T-cell (primary cell): ENCODE data around the gene SKIC3. TPM values are rescaled to one million over a fixed set of nuclear protein-coding genes. Genes with fewer than 3 reads are reported as not detected.

Experiments used
- ATAC-seq, 4 experiments: fragments of 200-7000 bp in 3 of 4; fragments of 150-1000 bp in 1 of 4; cut with Tn5 transposase; replicated peaks in 1 of 4; 1 replicate in 3 of 4; 2 replicates in 1 of 4; pipeline ENCODE4 v1.10.0; 2021; ENCODE audit warnings: moderate library complexity in 3 of 4, mild to moderate bottlenecking in 2 of 4, moderate number of reproducible peaks in 1 of 4
- CTCF ChIA-PET, 2 donors: fragments of 300-600 bp; sonication (Branson Sonifier 250); formaldehyde crosslinking; loops; one replicate each; lab custom pipeline; 2022; ENCODE audit warnings: antibody characterized with exemption in 2 of 2; lab: Charles Lee
- POLR2A ChIA-PET, 2 donors: fragments of 300-600 bp; sonication (Branson Sonifier 250); formaldehyde crosslinking; loops; one replicate each; lab custom pipeline; 2022; ENCODE audit warnings: antibody characterized with exemption in 2 of 2; lab: Charles Lee
- DNase-seq, 35 experiments: peaks; one replicate each; pipeline versions ENCODE4 v3.0.0 to v3.0.0-alpha.2; 2013 to 2023
- H3K27ac ChIP-seq: one replicate; pipeline ENCODE4 v1.5.1; 2013; ENCODE audit warnings: low read length
- H3K27me3 ChIP-seq, 2 experiments: replicated peaks in 1 of 2; 1 replicate in 1 of 2; 2 replicates in 1 of 2; pipeline versions ENCODE4 v1.6.1 to v1.7.0; 2013; ENCODE audit warnings: low read length in 1 of 2, mixed read lengths in 1 of 2; ENCODE audit not compliant: control insufficient read depth in 2 of 2, insufficient read depth in 2 of 2; ENCODE audit errors: extremely low read depth in 1 of 2
- H3K36me3 ChIP-seq, 2 donors: 1 replicate in 1 of 2; 2 replicates in 1 of 2; pipeline versions ENCODE4 v1.6.1 to v1.7.0; 2013; ENCODE audit warnings: low read length in 1 of 2; ENCODE audit not compliant: control insufficient read depth in 2 of 2, insufficient read depth in 1 of 2; ENCODE audit errors: extremely low read depth in 1 of 2
- H3K4me1 ChIP-seq, 2 experiments: 1 replicate in 1 of 2; 2 replicates in 1 of 2; pipeline versions ENCODE4 v1.6.1 to v1.7.0; 2013; ENCODE audit warnings: low read length in 2 of 2, mixed read lengths in 1 of 2; ENCODE audit not compliant: insufficient read depth in 2 of 2, control insufficient read depth in 1 of 2; ENCODE audit errors: extremely low read depth in 1 of 2
- H3K4me3 ChIP-seq, 2 donors: 1 replicate in 1 of 2; 2 replicates in 1 of 2; pipeline versions ENCODE4 v1.5.1 to v1.7.0; 2013; ENCODE audit warnings: mild to moderate bottlenecking in 2 of 2, low read length in 1 of 2, moderate library complexity in 1 of 2; ENCODE audit not compliant: control insufficient read depth in 1 of 2; ENCODE audit errors: extremely low read depth in 1 of 2
- H3K9me3 ChIP-seq: 2 replicates; pipeline ENCODE4 v1.7.0; 2013
- H3K27ac Mint-ChIP-seq, 2 donors: one replicate each; pipeline ENCODE4 v1.8.0; 2020 to 2021; ENCODE audit warnings: mild to moderate bottlenecking in 2 of 2, mixed read lengths in 2 of 2
- H3K27me3 Mint-ChIP-seq, 2 donors: one replicate each; pipeline ENCODE4 v1.8.0; 2021 to 2022; ENCODE audit warnings: mixed read lengths in 2 of 2
- H3K36me3 Mint-ChIP-seq: one replicate; pipeline ENCODE4 v1.8.0; 2021; ENCODE audit warnings: mixed read lengths
- H3K4me1 Mint-ChIP-seq, 3 donors: one replicate each; pipeline ENCODE4 v1.8.0; 2020 to 2022; ENCODE audit warnings: mixed read lengths in 3 of 3, mild to moderate bottlenecking in 1 of 3
- H3K4me3 Mint-ChIP-seq, 3 donors: one replicate each; pipeline ENCODE4 v1.8.0; 2020 to 2022; ENCODE audit warnings: mild to moderate bottlenecking in 3 of 3, mixed read lengths in 3 of 3, moderate library complexity in 3 of 3
- H3K9me3 Mint-ChIP-seq, 3 donors: one replicate each; pipeline ENCODE4 v1.8.0; 2020 to 2022; ENCODE audit warnings: mixed read lengths in 3 of 3
- WGBS: methylation state at CpG from one replicate; pipeline ENCODE4 v1.1.5; 2013; ENCODE audit warnings: missing lambda C conversion rate; ENCODE audit not compliant: insufficient coverage; 5-methylcytosine and 5-hydroxymethylcytosine counted together
- total RNA-seq, 35 experiments: library from RNA in 6 of 35; stranded (reverse) in 6 of 35; fragments of 120-200 nt in 1 of 35; gene quantifications; one replicate each; pipeline versions ENCODE4 v1.2.1 to v1.2.4 and lab custom pipeline; 2013 to 2026

The SKIC3 gene
- total RNA-seq, 5 donors from 2014 or later (not counting 1 experiment from before 2014, with no cell fraction given): 62.7 to 85.6 (median 76.3) TPM

DNA sequence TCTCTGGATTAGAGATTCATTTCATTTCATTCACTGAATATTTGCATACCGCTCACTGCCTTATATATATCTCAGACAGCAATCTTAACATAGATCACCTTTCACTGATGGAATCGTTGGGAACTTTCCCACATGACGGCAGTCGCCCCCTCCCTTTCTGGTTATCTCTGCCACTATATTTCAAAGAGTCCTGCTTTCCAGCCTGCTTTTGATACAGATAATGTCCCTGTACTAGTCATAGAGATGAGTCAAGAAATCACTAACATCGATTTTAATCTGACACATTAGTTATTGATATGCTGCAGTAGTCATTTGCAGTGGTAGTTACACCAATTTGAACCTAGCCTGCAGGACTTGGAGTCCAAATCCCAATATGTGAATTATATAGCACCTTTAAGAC is 8.6 kb upstream of the SKIC3 start:
- H3K36me3 Mint-ChIP-seq: peaks cover 33% of the 10 kb centered on the region
- WGBS: 98% methylated on average over 4 of the region's 5 CpGs
- ChIA-PET CTCF (no interaction called here), POLR2A (no interaction called here)
- H3K4me3 ChIP-seq: no peak overlapping the region
- no peaks in the 10 kb centered on the region for H3K4me1 ChIP-seq
- H3K36me3 ChIP-seq: peaks cover 0 to 16% of the 10 kb centered on the region in 2 donors
- peaks cover 11 to 18% (median 17%) of the 10 kb centered on the region in 3 donors for H3K4me1 Mint-ChIP-seq
- ATAC-seq (no peak), DNase-seq (no peak)
- no peak overlapping the region for H3K4me3 Mint-ChIP-seq
- no peaks in the 10 kb centered on the region for H3K27me3 Mint-ChIP-seq
- no peak overlapping the region for H3K27ac Mint-ChIP-seq
- no peak overlapping the region for H3K27ac ChIP-seq
- H3K27me3 ChIP-seq: no peaks in the 10 kb centered on the region
- H3K9me3 ChIP-seq: no peaks in the 10 kb centered on the region
- H3K9me3 Mint-ChIP-seq: no peaks in the 10 kb centered on the region

DNA sequence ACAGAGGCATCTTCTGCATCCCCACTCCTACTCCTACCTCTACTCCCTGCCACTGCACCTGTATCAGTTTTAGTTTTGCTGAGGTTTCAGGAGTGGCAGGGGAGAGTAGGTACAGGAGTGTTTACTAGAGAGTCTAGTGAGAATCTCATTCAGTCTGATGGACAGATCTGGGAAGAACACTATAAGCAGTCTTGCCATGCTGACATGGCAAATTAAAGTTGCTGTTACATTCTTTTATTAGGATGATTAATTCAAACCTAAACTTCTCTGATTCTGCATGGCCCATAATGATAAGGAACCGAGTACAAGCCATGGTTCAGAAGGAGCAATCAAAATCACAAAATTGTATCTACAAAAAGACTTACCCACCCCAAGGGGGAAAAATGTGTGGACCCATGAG is 7.5 kb upstream of the SKIC3 start:
- POLR2A ChIA-PET: no interaction called here
- no peaks in the 10 kb centered on the region for H3K27me3 ChIP-seq
- no CpG with 5 or more reads among the region's 1 CpG for WGBS
- no peak overlapping the region for H3K27ac Mint-ChIP-seq
- H3K9me3 Mint-ChIP-seq: no peaks in the 10 kb centered on the region
- no peak for DNase-seq
- H3K4me1 Mint-ChIP-seq: peaks cover 11 to 22% (median 18%) of the 10 kb centered on the region in 3 donors
- H3K36me3 Mint-ChIP-seq: peaks cover 29% of the 10 kb centered on the region
- no peak for ATAC-seq
- no peaks in the 10 kb centered on the region for H3K9me3 ChIP-seq
- no peak overlapping the region for H3K4me3 ChIP-seq
- no peak overlapping the region for H3K27ac ChIP-seq
- H3K4me3 Mint-ChIP-seq: no peak overlapping the region
- CTCF ChIA-PET: no interaction called here
- peaks cover 0 to 6% of the 10 kb centered on the region in 2 donors for H3K36me3 ChIP-seq
- no peaks in the 10 kb centered on the region for H3K27me3 Mint-ChIP-seq
- no peaks in the 10 kb centered on the region for H3K4me1 ChIP-seq

DNA sequence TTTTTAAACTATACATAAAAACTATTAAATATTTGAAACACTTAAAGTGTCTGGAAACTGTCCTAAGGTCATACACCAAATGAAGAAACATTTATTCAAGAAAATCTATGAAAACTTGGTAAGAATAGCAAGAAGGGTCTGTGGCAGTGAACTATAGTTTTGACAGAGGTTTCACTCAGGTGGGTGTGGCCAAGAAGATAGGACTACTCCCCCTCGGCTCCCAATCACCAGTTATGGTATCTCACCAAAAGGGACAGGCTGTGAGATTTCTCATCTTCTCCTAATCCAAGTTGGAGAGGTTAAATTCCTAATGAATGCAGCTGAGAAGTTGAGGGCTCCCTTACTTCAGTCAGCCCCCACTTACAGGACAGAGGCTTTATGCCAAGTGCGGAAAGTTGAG is 3.1 kb upstream of the SKIC3 start:
- H3K27ac Mint-ChIP-seq: no peak overlapping the region
- CTCF ChIA-PET: interaction anchor here (1.2 to 1.9 kb wide), 2 partner anchors 89 to 223 kb away, joined by 3 to 5 read pairs; partner anchors contain the start of gene RFESD (in 1 of the 2)
- POLR2A ChIA-PET: no interaction called here
- no peak overlapping the region for H3K27ac ChIP-seq
- no peaks in the 10 kb centered on the region for H3K27me3 ChIP-seq
- 100% methylated on average over 1 of the region's 2 CpGs for WGBS
- H3K4me3 ChIP-seq: no peak overlapping the region
- no peak for DNase-seq
- no peak overlapping the region for H3K4me3 Mint-ChIP-seq
- H3K36me3 ChIP-seq: no peaks in the 10 kb centered on the region
- H3K4me1 Mint-ChIP-seq: peaks cover 29 to 33% (median 33%) of the 10 kb centered on the region in 3 donors
- H3K27me3 Mint-ChIP-seq: no peaks in the 10 kb centered on the region
- H3K9me3 ChIP-seq: no peaks in the 10 kb centered on the region
- peaks cover 10 to 18% of the 10 kb centered on the region in 2 experiments for H3K4me1 ChIP-seq
- no peak for ATAC-seq
- H3K9me3 Mint-ChIP-seq: no peaks in the 10 kb centered on the region
- peaks cover 8% of the 10 kb centered on the region for H3K36me3 Mint-ChIP-seq

DNA sequence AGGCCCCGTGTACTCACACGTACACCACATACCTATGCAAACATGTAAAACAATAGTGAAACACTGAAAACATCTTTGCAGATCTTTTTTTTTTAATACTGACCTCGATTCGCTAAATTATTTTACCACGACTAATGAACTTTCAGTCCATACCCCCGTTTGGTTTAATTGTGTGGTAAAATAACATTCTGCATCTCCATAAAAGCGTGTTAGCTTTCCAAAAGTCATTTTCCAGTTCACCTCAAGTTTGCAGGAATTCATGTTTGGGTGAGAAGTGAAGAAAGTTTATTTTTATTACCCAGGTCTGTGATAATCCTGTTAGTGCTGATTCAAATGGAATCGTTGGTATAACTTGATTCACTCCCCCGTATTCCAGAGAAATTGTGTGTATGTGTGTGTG is 776 bp upstream of the SKIC3 start:
- H3K9me3 ChIP-seq: no peaks in the 10 kb centered on the region
- ChIA-PET POLR2A (no interaction called here), CTCF (interaction anchor here in 1 of 2 donors (1.0 to 1.5 kb wide), 3 partner anchors 77 to 109 kb away, joined by 4 to 7 read pairs (median 4); partner anchors contain the start of gene RFESD)
- peak overlapping the region; percentile 94 to 96 for H3K27ac Mint-ChIP-seq
- peaks cover 10 to 24% of the 10 kb centered on the region in 2 experiments for H3K4me1 ChIP-seq
- DNase-seq (peak in 1 of 35 experiments; percentile 2), ATAC-seq (no peak)
- H3K9me3 Mint-ChIP-seq: no peaks in the 10 kb centered on the region
- peak overlapping the region; percentile 87 to 98 (median 89) for H3K4me3 Mint-ChIP-seq
- peaks cover 23% of the 10 kb centered on the region for H3K36me3 Mint-ChIP-seq
- H3K27ac ChIP-seq: peak overlapping the region; percentile 50
- peak overlapping the region; percentile 90 to 97 for H3K4me3 ChIP-seq
- peaks cover 0 to 3% of the 10 kb centered on the region in 2 donors for H3K36me3 ChIP-seq
- H3K27me3 ChIP-seq: no peaks in the 10 kb centered on the region
- no CpG with 5 or more reads among the region's 9 CpGs for WGBS
- H3K4me1 Mint-ChIP-seq: peaks cover 46 to 56% (median 50%) of the 10 kb centered on the region in 3 donors
- H3K27me3 Mint-ChIP-seq: no peaks in the 10 kb centered on the region

GRCh38 chr5:95554331-95554646 is 488 bp downstream of the SKIC3 start:
- H3K4me3 ChIP-seq: peak overlapping the region; percentile 90 to 97
- ChIA-PET POLR2A (interaction anchor here in 1 of 2 donors (0.6 to 1.2 kb wide), 2 partner anchors 93 to 1624 kb away, joined by 3 to 6 read pairs; partner anchors contain the start of gene RFESD), CTCF (interaction anchor here in 1 of 2 donors (1.0 to 1.5 kb wide), 3 partner anchors 78 to 110 kb away, joined by 4 to 7 read pairs (median 4); partner anchors contain the start of gene RFESD)
- peaks cover 0 to 10% of the 10 kb centered on the region in 2 donors for H3K36me3 ChIP-seq
- peaks cover 26% of the 10 kb centered on the region for H3K36me3 Mint-ChIP-seq
- H3K9me3 Mint-ChIP-seq: no peaks in the 10 kb centered on the region
- H3K27me3 Mint-ChIP-seq: no peaks in the 10 kb centered on the region
- no peaks in the 10 kb centered on the region for H3K27me3 ChIP-seq
- WGBS: 0% methylated on average over 3 of the region's 6 CpGs
- H3K9me3 ChIP-seq: no peaks in the 10 kb centered on the region
- peaks cover 10 to 24% of the 10 kb centered on the region in 2 experiments for H3K4me1 ChIP-seq
- peak overlapping the region; percentile 87 to 98 (median 89) for H3K4me3 Mint-ChIP-seq
- ATAC-seq: peak; percentile 13 to 42 (median 18)
- peak overlapping the region; percentile 78 for H3K27ac ChIP-seq
- peak overlapping the region; percentile 94 to 96 for H3K27ac Mint-ChIP-seq
- no peak for DNase-seq
- H3K4me1 Mint-ChIP-seq: peaks cover 51 to 67% (median 57%) of the 10 kb centered on the region in 3 donors

GRCh38 chr5:95549030-95549429 is 5.7 kb downstream of the SKIC3 start:
- no peak overlapping the region for H3K27ac ChIP-seq
- no peaks in the 10 kb centered on the region for H3K9me3 ChIP-seq
- ChIA-PET CTCF (no interaction called here), POLR2A (interaction anchor here in 1 of 2 donors (0.6 kb wide), 1 partner anchor 9 kb away, joined by 3 read pairs; no protein-coding TSS in a partner anchor)
- H3K36me3 Mint-ChIP-seq: peaks cover 41% of the 10 kb centered on the region
- H3K4me3 Mint-ChIP-seq: no peak overlapping the region
- H3K27ac Mint-ChIP-seq: no peak overlapping the region
- ATAC-seq: no peak
- no peak overlapping the region for H3K4me3 ChIP-seq
- no peaks in the 10 kb centered on the region for H3K27me3 Mint-ChIP-seq
- no peaks in the 10 kb centered on the region for H3K27me3 ChIP-seq
- no peaks in the 10 kb centered on the region for H3K9me3 Mint-ChIP-seq
- H3K36me3 ChIP-seq: peaks cover 0 to 55% of the 10 kb centered on the region in 2 donors
- no peak for DNase-seq
- peaks cover 5 to 10% of the 10 kb centered on the region in 2 experiments for H3K4me1 ChIP-seq
- H3K4me1 Mint-ChIP-seq: peaks cover 50 to 54% (median 54%) of the 10 kb centered on the region in 3 donors
